Keratinocyte (primary cell): Measurements from ENCODE around the gene RASAL2. TPM values are rescaled to one million over a fixed set of nuclear protein-coding genes. Genes with fewer than 3 reads are reported as not detected.

Source experiments
- DNase-seq: peaks from one replicate; pipeline ENCODE4 v3.0.0-alpha.2; 2011; ENCODE audit warnings: low read depth, missing footprints, low spot score
- FAIRE-seq: peaks from 2 replicates; lab custom pipeline; 2011; peaks lifted over from hg19 to GRCh38; lab: Jason Lieb, UNC
- H2AFZ ChIP-seq: 2 replicates; pipeline ENCODE4 v1.6.0; 2012; ENCODE audit warnings: low read length, control low read depth, inconsistent platforms; ENCODE audit not compliant: control insufficient read depth
- H3K27ac ChIP-seq: 2 replicates; pipeline ENCODE4 v1.5.1; 2011; ENCODE audit warnings: low read length; ENCODE audit not compliant: control insufficient read depth, insufficient read depth
- H3K27me3 ChIP-seq: 3 replicates; pipeline ENCODE4 v1.6.0; 2011; ENCODE audit warnings: low read length; ENCODE audit not compliant: control insufficient read depth, insufficient read depth; ENCODE audit errors: extremely low read depth
- H3K36me3 ChIP-seq, 2 experiments: 2 replicates in 1 of 2; 3 replicates in 1 of 2; pipeline ENCODE4 v1.5.1; 2011; ENCODE audit warnings: low read length in 2 of 2, mild to moderate bottlenecking in 1 of 2; ENCODE audit not compliant: control insufficient read depth in 2 of 2, insufficient read depth in 2 of 2; ENCODE audit errors: extremely low read depth in 1 of 2
- H3K4me1 ChIP-seq: 3 replicates; pipeline ENCODE4 v1.5.1; 2011; ENCODE audit warnings: low read length; ENCODE audit not compliant: control insufficient read depth, insufficient read depth; ENCODE audit errors: extremely low read depth
- H3K4me2 ChIP-seq: 3 replicates; pipeline ENCODE4 v1.6.0; 2011; ENCODE audit warnings: low read depth, low read length; ENCODE audit not compliant: control insufficient read depth, insufficient read depth; ENCODE audit errors: extremely low read depth
- H3K4me3 ChIP-seq, 3 experiments: fragments of 200-600 bp in 1 of 3; sonication (generic) in 1 of 3; 2 replicates in 2 of 3; 3 replicates in 1 of 3; pipeline ENCODE4 v1.5.1; 2011 to 2016; ENCODE audit warnings: low read length in 3 of 3, mild to moderate bottlenecking in 3 of 3, control low read depth in 2 of 3, inconsistent platforms in 1 of 3, low read depth in 1 of 3, mixed read lengths in 1 of 3, mixed run types in 1 of 3, moderate library complexity in 1 of 3; ENCODE audit not compliant: control insufficient read depth in 2 of 3, insufficient read depth in 2 of 3; ENCODE audit errors: extremely low read depth in 1 of 3
- H3K79me2 ChIP-seq: 2 replicates; pipeline ENCODE4 v1.6.0; 2012; ENCODE audit warnings: low read length; ENCODE audit not compliant: control insufficient read depth, insufficient read depth
- H3K9ac ChIP-seq: 3 replicates; pipeline ENCODE4 v1.6.0; 2011; ENCODE audit warnings: low read length; ENCODE audit not compliant: control insufficient read depth, insufficient read depth; ENCODE audit errors: extremely low read depth
- H3K9me1 ChIP-seq: 3 replicates; pipeline ENCODE4 v1.6.0; 2011; ENCODE audit warnings: low read length; ENCODE audit not compliant: control insufficient read depth, insufficient read depth; ENCODE audit errors: extremely low read depth
- H3K9me3 ChIP-seq: 2 replicates; pipeline ENCODE4 v1.5.1; 2012; ENCODE audit warnings: low read depth, low read length; ENCODE audit not compliant: control insufficient read depth
- H4K20me1 ChIP-seq: 3 replicates; pipeline ENCODE4 v1.6.0; 2011; ENCODE audit warnings: low read length; ENCODE audit not compliant: control insufficient read depth, insufficient read depth; ENCODE audit errors: extremely low read depth
- CTCF ChIP-seq, 3 experiments: IDR thresholded peaks in 1 of 3; conservative IDR thresholded peaks in 1 of 3; optimal IDR thresholded peaks in 1 of 3; 2 replicates in 2 of 3; 3 replicates in 1 of 3; pipeline versions ENCODE3 to v1.5.1; 2011; ENCODE audit warnings: low read length in 3 of 3, mild to moderate bottlenecking in 3 of 3, moderate library complexity in 2 of 3, control low read depth in 1 of 3, inconsistent platforms in 1 of 3; ENCODE audit not compliant: insufficient read depth in 2 of 3; ENCODE audit errors: extremely low read depth in 1 of 3
- EZH2 ChIP-seq: IDR thresholded peaks from one replicate; pipeline ENCODE4 v1.6.1; 2012; ENCODE audit warnings: inconsistent platforms, mild to moderate bottlenecking, low read length, moderate library complexity
- dilution Hi-C: fragments of 300-500 bp; cut with MboI; formaldehyde crosslinking; loops from one replicate; pipeline ENCODE4 v1.7.0; 2020; ENCODE audit warnings: low sequenced_read_pairs; ENCODE audit not compliant: extremely low pct_ligation_motif_present
- polyA plus RNA-seq, 5 experiments: library from polyadenylated mRNA; depleted of rRNA in 3 of 5; stranded (reverse) in 3 of 5; stranded (forward) in 1 of 5; unstranded in 1 of 5; fragments of >200 nt; gene quantifications; 1 replicate in 1 of 5; 2 replicates in 3 of 5; 3 replicates in 1 of 5; pipeline versions ENCODE4 v1.2.1 to v1.2.3, GENCODE V29; 2011 to 2012; ENCODE audit warnings: missing spikeins in 2 of 5, low read depth in 1 of 5, low replicate concordance in 1 of 5

RASAL2 gene
- polyA plus RNA-seq, 1 donor (not counting 4 experiments of a cell fraction or from before 2014, with no cell fraction given) = 27.2 TPM

GRCh38 chr1:178472531-178472930, 378.6 kb downstream of the RASAL2 start:
- no peaks in the 10 kb centered on the region for H3K79me2 ChIP-seq
- dilution Hi-C loops = no loop called here
- H3K4me1 ChIP-seq = peaks cover 10% of the 10 kb centered on the region
- H3K9me1 ChIP-seq = peaks cover 2% of the 10 kb centered on the region
- H3K9me3 ChIP-seq = no peaks in the 10 kb centered on the region
- TF ChIP-seq EZH2 (no peak), CTCF (optimal IDR thresholded peaks at IDR 0.05 in 1 of 3, IDR thresholded peaks at IDR 0.05 in 1 of 3, conservative IDR thresholded peaks at IDR 0.05 in 1 of 3; ENCODE audit: extremely low read depth in 1 of 3, insufficient read depth in 2 of 3, low read length in 3 of 3) (no peak)
- H4K20me1 ChIP-seq = no peaks in the 10 kb centered on the region
- H3K27me3 ChIP-seq = no peaks in the 10 kb centered on the region
- H3K4me2 ChIP-seq = no peak overlapping the region
- no peak for FAIRE-seq
- no peak overlapping the region for H2AFZ ChIP-seq
- H3K4me3 ChIP-seq = no peak overlapping the region
- H3K36me3 ChIP-seq = peaks cover 10 to 14% of the 10 kb centered on the region in 2 experiments
- H3K27ac ChIP-seq = no peak overlapping the region
- no peak for DNase-seq
- H3K9ac ChIP-seq = no peak overlapping the region

GRCh38 chr1:178477373-178477772, 383.5 kb downstream of the RASAL2 start:
- dilution Hi-C loops = no loop called here
- H3K4me3 ChIP-seq = no peak overlapping the region
- TF ChIP-seq EZH2 = no peak
- TF ChIP-seq CTCF (optimal IDR thresholded peaks at IDR 0.05 in 1 of 3, IDR thresholded peaks at IDR 0.05 in 1 of 3, conservative IDR thresholded peaks at IDR 0.05 in 1 of 3; ENCODE audit: extremely low read depth in 1 of 3, insufficient read depth in 2 of 3, low read length in 3 of 3) = no peak
- H3K4me2 ChIP-seq = no peak overlapping the region
- no peak overlapping the region for H3K27ac ChIP-seq
- no peaks in the 10 kb centered on the region for H4K20me1 ChIP-seq
- peaks cover 5 to 13% of the 10 kb centered on the region in 2 experiments for H3K36me3 ChIP-seq
- no peaks in the 10 kb centered on the region for H3K9me1 ChIP-seq
- FAIRE-seq = no peak
- no peaks in the 10 kb centered on the region for H3K79me2 ChIP-seq
- no peak overlapping the region for H2AFZ ChIP-seq
- no peak for DNase-seq
- no peaks in the 10 kb centered on the region for H3K4me1 ChIP-seq
- H3K27me3 ChIP-seq = no peaks in the 10 kb centered on the region
- no peaks in the 10 kb centered on the region for H3K9me3 ChIP-seq
- no peak overlapping the region for H3K9ac ChIP-seq
